Loucy (cell line): ENCODE data around the gene MPHOSPH8.

Source experiments
- H2AFZ ChIP-seq: fragments of 200-600 bp; sonication (generic); 2 replicates; pipeline ENCODE4 v1.6.0; 2016; ENCODE audit warnings: antibody characterized with exemption, mild to moderate bottlenecking, low read length, moderate library complexity
- H3F3A ChIP-seq: fragments of 200-600 bp; 2 replicates; pipeline ENCODE4 v1.6.0; 2016; ENCODE audit warnings: antibody characterized with exemption, low read depth, mild to moderate bottlenecking
- H3K27me3 ChIP-seq: fragments of 200-600 bp; sonication (generic); 2 replicates; pipeline ENCODE4 v1.6.1; 2014; ENCODE audit warnings: low read length, mild to moderate bottlenecking; ENCODE audit not compliant: insufficient read depth, poor library complexity, severe bottlenecking
- H3K36me3 ChIP-seq: fragments of 200-600 bp; sonication (generic); 2 replicates; pipeline ENCODE4 v1.6.1; 2016; ENCODE audit warnings: low read length; ENCODE audit not compliant: insufficient read depth
- H3K4me1 ChIP-seq: fragments of 200-600 bp; sonication (generic); 2 replicates; pipeline ENCODE4 v1.5.1; 2014; ENCODE audit warnings: low read length, mild to moderate bottlenecking; ENCODE audit not compliant: insufficient read depth, poor library complexity, severe bottlenecking
- H3K4me2 ChIP-seq: fragments of 200-600 bp; sonication (generic); 2 replicates; pipeline ENCODE4 v1.6.0; 2014; ENCODE audit warnings: antibody characterized with exemption, low read length, low read depth, mild to moderate bottlenecking; ENCODE audit not compliant: poor library complexity, severe bottlenecking
- H3K4me3 ChIP-seq: fragments of 200-600 bp; sonication (generic); 2 replicates; pipeline ENCODE4 v1.5.1; 2014; ENCODE audit warnings: low read length, mild to moderate bottlenecking, mixed read lengths; ENCODE audit not compliant: poor library complexity, severe bottlenecking
- H3K79me2 ChIP-seq: fragments of 200-600 bp; sonication (generic); 2 replicates; pipeline ENCODE4 v1.6.1; 2014; ENCODE audit warnings: low read length; ENCODE audit not compliant: insufficient read depth
- H3K9ac ChIP-seq: fragments of 200-600 bp; sonication (generic); 2 replicates; pipeline ENCODE4 v1.6.0; 2014; ENCODE audit warnings: mild to moderate bottlenecking, low read depth, low read length, moderate library complexity; ENCODE audit not compliant: poor library complexity, severe bottlenecking
- H3K9me2 ChIP-seq: fragments of 200-600 bp; sonication (generic); replicated peaks from 2 replicates; pipeline ENCODE4 v1.6.1; 2016; ENCODE audit warnings: low read depth, low read length, mixed read lengths
- H3K9me3 ChIP-seq: fragments of 200-600 bp; sonication (generic); 2 replicates; pipeline ENCODE4 v1.6.1; 2014; ENCODE audit warnings: mild to moderate bottlenecking, antibody characterized with exemption, low read length, low read depth; ENCODE audit not compliant: insufficient read depth
- H4K20me1 ChIP-seq: fragments of 200-600 bp; sonication (generic); 2 replicates; pipeline ENCODE4 v1.6.0; 2014; ENCODE audit warnings: antibody characterized with exemption, low read length, mild to moderate bottlenecking; ENCODE audit not compliant: insufficient read depth, poor library complexity, severe bottlenecking
- EZH2phosphoT487 ChIP-seq: fragments of 200-600 bp; IDR thresholded peaks from 2 replicates; pipeline ENCODE4 v1.6.1; 2018; ENCODE audit warnings: antibody characterized with exemption, mild to moderate bottlenecking, moderate library complexity, borderline replicate concordance
- TF ChIP-seq, protein P1 (sequence below): fragments of 200-600 bp; sonication (generic); conservative IDR thresholded peaks from 2 replicates; pipeline ENCODE4 v1.5.1; 2014; ENCODE audit warnings: mild to moderate bottlenecking, antibody characterized with exemption, low read length

The MPHOSPH8 gene

DNA sequence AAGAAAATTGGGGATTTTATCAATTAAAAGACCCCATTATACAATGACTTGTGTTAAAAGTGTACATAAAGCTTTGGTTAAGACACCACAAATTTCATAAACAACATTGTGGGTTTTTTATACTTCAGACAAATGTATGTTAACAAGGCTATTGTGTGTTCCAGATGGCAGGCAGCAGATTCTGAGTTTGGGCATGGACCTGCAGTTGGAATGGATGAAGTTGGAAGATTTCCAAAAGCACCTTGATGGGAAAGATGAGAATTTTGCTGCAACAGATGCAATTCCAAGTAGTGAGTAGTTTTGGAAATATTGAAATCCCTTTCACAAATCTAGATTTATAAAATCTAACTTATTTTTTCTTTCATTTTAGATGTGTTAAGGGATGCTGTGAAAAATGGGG is 25.4 kb downstream of the MPHOSPH8 start:
- H3K9me2 ChIP-seq = no peaks in the 10 kb centered on the region
- H3K4me3 ChIP-seq = no peak overlapping the region
- H2AFZ ChIP-seq = no peak overlapping the region
- no peaks in the 10 kb centered on the region for H3K27me3 ChIP-seq
- H3K4me2 ChIP-seq = no peak overlapping the region
- no peak for TF ChIP-seq EZH2phosphoT487
- TF ChIP-seq, protein P1, sequence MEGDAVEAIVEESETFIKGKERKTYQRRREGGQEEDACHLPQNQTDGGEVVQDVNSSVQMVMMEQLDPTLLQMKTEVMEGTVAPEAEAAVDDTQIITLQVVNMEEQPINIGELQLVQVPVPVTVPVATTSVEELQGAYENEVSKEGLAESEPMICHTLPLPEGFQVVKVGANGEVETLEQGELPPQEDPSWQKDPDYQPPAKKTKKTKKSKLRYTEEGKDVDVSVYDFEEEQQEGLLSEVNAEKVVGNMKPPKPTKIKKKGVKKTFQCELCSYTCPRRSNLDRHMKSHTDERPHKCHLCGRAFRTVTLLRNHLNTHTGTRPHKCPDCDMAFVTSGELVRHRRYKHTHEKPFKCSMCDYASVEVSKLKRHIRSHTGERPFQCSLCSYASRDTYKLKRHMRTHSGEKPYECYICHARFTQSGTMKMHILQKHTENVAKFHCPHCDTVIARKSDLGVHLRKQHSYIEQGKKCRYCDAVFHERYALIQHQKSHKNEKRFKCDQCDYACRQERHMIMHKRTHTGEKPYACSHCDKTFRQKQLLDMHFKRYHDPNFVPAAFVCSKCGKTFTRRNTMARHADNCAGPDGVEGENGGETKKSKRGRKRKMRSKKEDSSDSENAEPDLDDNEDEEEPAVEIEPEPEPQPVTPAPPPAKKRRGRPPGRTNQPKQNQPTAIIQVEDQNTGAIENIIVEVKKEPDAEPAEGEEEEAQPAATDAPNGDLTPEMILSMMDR = no peak
- H3F3A ChIP-seq = no peaks in the 10 kb centered on the region
- H4K20me1 ChIP-seq = no peaks in the 10 kb centered on the region
- H3K79me2 ChIP-seq = no peaks in the 10 kb centered on the region
- no peaks in the 10 kb centered on the region for H3K4me1 ChIP-seq
- H3K9ac ChIP-seq = no peak overlapping the region
- peaks cover 29% of the 10 kb centered on the region; the same call in 1 of the 2 replicates for H3K36me3 ChIP-seq
- H3K9me3 ChIP-seq = no peaks in the 10 kb centered on the region

DNA sequence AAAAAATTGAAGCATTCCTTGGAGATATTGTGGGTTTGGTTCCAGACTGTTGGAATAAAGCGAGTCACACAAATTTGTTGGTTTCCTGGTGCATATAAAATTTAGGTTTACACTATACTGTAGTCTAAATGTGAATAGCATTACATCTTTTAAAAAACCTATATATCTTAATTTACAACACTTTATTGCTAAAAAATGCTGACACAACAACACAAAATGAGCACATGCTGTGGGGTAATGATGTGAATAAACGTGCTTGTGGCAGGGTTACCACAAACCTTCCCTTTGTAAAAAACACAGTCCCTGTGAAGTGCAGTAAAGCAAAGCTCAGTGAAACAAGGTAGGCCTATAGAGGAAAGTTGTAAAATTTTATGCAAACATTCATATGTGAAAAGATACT is 27.7 kb downstream of the MPHOSPH8 start:
- Histone ChIP-seq H3K9me2 (no peaks in the 10 kb centered on the region), H3K9me3 (no peaks in the 10 kb centered on the region), H3K4me2 (no peak overlapping the region), H3K4me3 (no peak overlapping the region), H3F3A (no peaks in the 10 kb centered on the region), H3K79me2 (no peaks in the 10 kb centered on the region), H4K20me1 (no peaks in the 10 kb centered on the region), H2AFZ (no peak overlapping the region), H3K9ac (no peak overlapping the region), H3K4me1 (no peaks in the 10 kb centered on the region), H3K36me3 (peaks cover 39% of the 10 kb centered on the region; the same call in 1 of the 2 replicates), H3K27me3 (no peaks in the 10 kb centered on the region)
- TF ChIP-seq EZH2phosphoT487 = no peak
- TF ChIP-seq, protein P1 = no peak

GRCh38 chr13:19661561-19661960 is 28.1 kb downstream of the MPHOSPH8 start:
- Histone ChIP-seq H3K4me2 (no peak overlapping the region), H3F3A (no peaks in the 10 kb centered on the region), H4K20me1 (no peaks in the 10 kb centered on the region), H3K79me2 (no peaks in the 10 kb centered on the region), H3K9ac (no peak overlapping the region), H3K27me3 (no peaks in the 10 kb centered on the region), H3K9me3 (no peaks in the 10 kb centered on the region), H2AFZ (no peak overlapping the region), H3K36me3 (peaks cover 44% of the 10 kb centered on the region; the same call in 1 of the 2 replicates), H3K4me1 (no peaks in the 10 kb centered on the region), H3K9me2 (no peaks in the 10 kb centered on the region), H3K4me3 (no peak overlapping the region)
- TF ChIP-seq EZH2phosphoT487 = no peak

DNA sequence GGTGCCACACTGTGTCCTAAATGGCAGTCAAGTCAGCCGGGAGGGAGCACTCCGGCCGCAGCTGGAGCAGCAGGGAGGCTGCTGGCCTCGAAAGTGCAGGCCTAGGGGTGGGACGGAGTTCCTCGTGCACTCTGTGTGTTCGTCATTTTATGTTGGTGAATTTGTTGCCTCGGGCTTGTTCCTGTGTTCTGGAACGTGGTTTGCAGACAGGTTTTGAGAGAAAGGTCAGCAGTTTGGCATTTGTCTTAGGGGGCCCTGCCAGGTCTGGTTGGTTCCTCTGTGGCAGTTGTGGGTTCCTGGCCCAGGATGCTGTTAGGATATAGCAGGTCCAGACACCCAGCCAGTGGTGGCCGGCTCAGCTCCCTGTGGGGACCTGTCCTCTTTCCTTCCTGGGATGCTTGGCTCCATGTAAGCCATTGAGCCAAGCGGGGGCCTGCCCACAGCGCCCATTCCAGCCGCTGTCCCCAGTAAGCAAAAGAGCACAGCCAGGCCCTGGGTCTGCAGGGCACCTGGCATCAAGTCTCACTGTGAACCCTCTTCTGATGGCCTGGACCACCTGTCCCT is 30.0 kb downstream of the MPHOSPH8 start:
- Histone ChIP-seq H3K36me3 (peaks cover 62% of the 10 kb centered on the region; the same call in 1 of the 2 replicates), H3K9me3 (no peaks in the 10 kb centered on the region), H3K9ac (no peak overlapping the region), H3K4me3 (no peak overlapping the region), H3K27me3 (no peaks in the 10 kb centered on the region), H3K79me2 (no peaks in the 10 kb centered on the region), H3F3A (no peaks in the 10 kb centered on the region), H3K4me1 (no peaks in the 10 kb centered on the region), H3K9me2 (no peaks in the 10 kb centered on the region), H4K20me1 (no peaks in the 10 kb centered on the region), H3K4me2 (no peak overlapping the region), H2AFZ (no peak overlapping the region)
- TF ChIP-seq EZH2phosphoT487 = no peak
- TF ChIP-seq, protein P1 = no peak
